ENCODE results near the gene JPH4.

The JPH4 gene

GRCh38 chr14:23577710-23578392, 739 bp downstream of the JPH4 start:
- no peak for DNase-seq

DNA sequence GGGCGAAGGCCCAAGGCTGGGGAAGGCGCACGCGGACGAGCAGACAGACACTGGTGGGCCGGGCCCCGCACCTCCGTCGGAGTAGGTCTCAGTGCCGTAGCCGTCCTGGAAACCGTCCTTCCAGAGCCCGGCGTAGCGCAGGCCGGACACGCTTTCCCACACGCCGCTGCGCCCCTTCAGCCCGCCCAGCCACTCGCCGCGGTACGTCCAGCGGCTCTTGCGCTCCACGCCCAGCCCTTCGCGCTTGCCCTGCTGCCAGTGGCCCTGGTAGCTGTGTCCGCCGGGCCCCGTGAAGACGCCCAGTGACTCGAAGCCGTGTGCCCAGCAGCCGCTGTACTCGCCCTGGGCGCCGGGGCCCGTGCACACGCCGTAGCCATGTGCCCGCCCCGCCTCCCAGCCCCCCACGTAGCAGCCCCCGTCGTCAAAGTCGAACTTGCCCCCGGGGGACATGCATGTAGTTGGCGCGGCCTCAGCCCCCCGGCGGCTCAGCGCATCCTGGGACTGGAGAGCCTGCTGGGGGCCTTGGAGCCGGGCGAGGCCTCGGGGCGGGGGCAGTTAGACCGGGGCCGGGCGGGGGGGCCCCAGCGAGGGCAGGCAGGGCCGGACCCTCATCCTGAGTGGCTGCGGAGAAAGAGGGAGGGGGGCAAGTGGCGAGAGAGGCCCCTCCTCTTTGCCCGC, 1.4 kb downstream of the JPH4 start:
- DNase-seq = no peak

DNA sequence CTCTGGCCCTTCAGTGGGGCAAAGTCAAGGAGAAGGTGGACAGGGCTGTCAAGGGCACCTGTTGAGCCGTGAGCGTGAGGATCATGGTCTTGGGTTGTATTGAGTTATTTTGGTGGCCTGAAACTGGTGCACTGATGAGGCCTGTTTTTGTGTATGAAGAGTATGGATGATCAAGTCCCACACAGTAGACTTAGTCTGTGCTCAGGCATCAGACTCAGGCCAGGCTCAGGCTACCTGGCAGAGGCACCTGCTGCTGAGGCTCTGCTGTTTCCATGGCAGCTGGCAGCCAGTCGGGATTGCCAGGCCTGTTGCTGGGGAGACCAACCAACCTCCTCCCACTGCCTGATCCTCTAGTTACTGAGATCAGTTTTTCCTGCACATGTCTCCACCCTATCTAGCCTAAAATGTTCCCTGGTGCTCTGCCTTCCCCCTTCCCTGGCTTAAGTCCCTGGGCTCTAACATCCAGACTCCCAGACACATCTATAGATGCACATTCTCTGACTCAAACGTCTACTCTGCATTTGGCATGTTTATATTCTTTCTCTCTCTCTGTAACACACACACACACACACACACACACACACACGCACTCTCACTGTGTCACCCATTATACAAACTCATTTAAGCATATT, 5.1 kb downstream of the JPH4 start:
- DNase-seq = no peak

GRCh38 chr14:23572836-23573235, 5.8 kb downstream of the JPH4 start:
- no peak for DNase-seq

- no peak for DNase-seq
These were observed 6.1 kb downstream of the JPH4 start for GRCh38 chr14:23572524-23572828.

GRCh38 chr14:23571701-23572523, 6.7 kb downstream of the JPH4 start:
- no peak for DNase-seq

DNA sequence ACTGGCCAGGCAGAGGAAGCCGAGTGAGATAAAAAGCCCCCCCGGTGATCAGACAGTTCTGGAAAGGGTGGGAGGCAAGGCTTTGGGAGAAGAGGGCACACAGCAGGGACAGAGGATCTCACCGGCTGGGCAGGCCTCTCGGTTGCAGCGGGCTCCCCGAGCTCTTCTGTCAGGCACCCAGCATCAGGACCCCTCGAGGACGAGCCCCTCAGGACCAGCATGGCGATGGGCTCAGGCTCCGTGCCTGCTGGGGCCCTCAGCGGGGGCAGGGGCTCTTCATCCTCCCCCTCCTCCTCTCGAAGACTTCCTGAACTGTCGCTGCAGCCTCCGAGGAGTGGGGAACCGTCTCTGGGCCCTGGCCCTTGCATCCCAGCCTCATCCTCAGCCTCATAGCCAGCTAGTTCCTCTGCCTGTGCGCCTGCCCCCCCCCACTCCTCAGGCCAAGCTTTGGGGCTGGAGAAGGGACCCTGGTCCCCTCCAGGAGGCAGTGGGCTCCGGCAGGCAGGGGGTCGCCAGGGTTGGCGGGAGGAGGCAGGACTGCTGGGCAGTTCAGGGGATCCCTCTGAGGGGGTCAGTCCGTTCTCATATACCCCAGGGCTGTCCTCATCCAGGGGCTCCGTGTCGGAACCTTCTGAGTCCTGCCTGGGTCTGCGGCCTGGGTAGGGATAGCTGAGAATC, 7.6 kb downstream of the JPH4 start:
- no peak for DNase-seq

DNA sequence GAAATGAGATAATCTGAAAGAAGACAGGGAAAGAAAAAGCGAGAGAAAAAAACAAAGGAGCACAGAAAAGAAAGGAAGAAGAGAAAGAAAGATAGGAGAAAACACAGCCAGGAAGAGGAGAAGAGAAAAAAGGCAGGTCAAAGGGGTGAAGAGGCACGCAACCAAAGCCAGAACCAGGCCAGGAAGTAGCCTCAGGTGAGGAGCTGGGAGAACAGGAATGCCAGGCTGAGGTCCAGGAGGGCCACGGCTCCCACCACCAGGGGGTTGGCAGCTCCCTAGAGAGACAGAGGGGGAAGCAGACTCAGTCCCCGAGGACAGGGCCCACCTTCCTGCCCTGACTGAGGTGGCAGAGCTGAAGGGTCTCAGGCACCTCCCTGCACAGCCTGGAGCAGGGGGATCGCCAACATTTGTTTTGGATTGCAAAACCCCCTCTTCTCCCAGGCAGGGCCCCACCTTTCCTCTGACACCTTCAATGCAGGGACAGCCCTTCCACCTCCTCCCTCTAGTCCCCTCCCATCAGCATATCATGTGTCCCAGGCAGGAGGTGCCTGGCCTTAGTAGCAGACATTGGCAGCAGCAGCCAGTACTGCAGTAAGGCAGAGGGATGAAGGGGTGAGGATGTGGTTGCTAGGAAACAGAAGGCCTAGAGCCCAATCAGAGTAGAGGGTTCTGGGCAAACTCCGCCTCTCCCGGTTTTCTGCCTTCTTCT, 9.0 kb downstream of the JPH4 start:
- no peak for DNase-seq

GRCh38 chr14:23568600-23569331, 9.8 kb downstream of the JPH4 start:
- DNase-seq = no peak

- no peak for DNase-seq
These were observed 10.5 kb downstream of the JPH4 start for GRCh38 chr14:23568021-23568599.

- DNase-seq = peak; percentile 75
These were observed 11.2 kb downstream of the JPH4 start, which contains the start of gene AP1G2 for GRCh38 chr14:23567186-23568020. Gene AP1G2 (minus strand): TSS chr14:23567791. CDS start chr14:23567314, 477 bp downstream.

DNA sequence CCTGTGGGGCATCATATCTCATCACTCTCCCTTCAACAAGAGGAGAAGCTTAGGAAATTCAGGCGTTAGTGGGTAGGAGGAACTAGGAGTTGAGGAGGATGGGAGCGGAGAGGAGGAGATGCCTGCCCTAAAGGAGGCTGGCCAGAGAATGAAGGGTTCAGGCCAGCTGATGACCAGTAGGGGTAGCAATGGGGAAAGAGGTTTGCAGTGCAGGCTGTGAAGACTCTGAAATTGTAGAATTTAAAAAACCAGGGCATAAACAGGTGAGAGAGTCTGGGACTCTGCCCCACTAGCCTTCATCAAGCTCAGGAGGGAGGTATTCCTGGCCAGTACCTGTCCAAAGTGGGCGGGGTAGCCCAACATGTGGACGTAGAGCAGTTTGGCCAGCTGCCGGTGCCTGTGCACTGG, 11.8 kb downstream of the JPH4 start:
- no peak for DNase-seq

- DNase-seq = no peak
These were observed 12.3 kb downstream of the JPH4 start for GRCh38 chr14:23566112-23566777.

GRCh38 chr14:23565626-23566025, 13.0 kb downstream of the JPH4 start:
- no peak for DNase-seq

GRCh38 chr14:23564876-23565275, 13.7 kb downstream of the JPH4 start:
- DNase-seq = no peak

DNA sequence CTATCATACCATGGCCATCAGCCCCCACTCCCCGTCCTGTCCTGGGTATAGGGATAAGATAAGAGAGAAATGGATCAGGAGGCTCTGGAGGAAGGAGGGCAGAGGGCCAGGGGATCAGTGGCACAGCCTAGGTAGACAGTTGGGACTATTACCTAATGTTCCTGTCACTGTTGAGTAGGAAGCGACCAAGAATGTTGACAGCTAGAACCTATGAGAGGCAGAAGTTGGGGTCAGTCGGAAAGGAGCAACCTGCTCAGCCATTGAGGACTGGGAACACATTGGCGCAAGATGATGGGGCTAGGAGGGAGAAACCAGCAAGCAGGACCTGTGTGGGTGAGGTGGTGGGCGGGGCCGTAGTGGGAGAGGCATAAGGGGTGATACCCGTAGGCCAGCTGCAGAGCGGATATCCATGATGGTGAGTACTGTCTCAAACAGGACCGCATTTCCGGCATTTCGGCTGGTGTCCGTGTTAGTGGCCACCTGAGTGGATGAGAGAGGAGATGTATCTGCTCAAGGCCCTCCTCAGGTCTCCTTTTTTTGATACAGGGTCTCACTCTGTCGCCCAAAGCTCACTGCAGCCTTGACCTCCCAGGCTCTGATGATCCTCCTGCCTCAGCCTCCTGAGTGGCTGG, 14.3 kb downstream of the JPH4 start:
- DNase-seq = no peak

GRCh38 chr14:23563473-23564180, 15.0 kb downstream of the JPH4 start:
- DNase-seq = no peak

DNA sequence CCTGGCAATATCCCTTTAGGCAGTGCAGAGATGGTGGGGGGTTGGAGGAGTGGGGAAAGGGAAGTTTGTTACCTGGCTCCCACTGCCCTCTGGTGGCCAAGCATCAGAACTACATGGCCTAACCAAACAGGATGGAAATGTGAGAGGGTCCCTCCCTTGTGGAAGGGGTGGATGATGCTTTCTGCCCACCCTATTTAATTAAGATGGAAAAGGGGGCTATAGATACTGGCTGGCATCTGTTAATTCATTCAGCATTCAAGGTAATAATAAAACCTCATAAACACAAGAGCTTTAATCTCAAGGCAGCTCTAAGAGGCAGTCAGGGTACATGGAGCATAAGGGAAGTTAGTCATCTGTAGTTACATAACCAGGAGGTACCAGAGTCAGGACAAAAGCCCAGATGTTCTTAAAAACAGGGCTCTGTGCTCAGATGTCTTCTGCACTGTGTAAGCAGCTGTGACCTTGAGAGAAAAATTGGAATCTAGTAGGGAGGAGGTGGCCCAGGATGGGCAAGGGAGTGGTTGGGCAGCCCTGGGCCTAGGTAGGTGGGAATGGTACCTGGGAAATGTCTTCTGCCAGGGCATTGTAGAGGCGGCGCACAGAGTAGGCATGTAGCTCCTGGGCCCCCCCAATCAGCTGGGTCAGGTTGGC, 15.6 kb downstream of the JPH4 start:
- DNase-seq = peak; percentile 53
